HG02759 (cell line): ENCODE measurements around the gene SDF2.
"Not testable (repeated sequence)": the region's sequence is repeated elsewhere in the genome, so short reads cannot be mapped to it uniquely, and the experiment has no call there.

Experiments
- ATAC-seq: cut with Tn5 transposase; IDR thresholded peaks from one replicate; pipeline ENCODE4 v1.9.1; 2021; ENCODE audit warnings: mild to moderate bottlenecking, moderate library complexity; ENCODE audit not compliant: unreplicated experiment

Gene SDF2

GRCh38 chr17:28635506-28635905 lies 26.2 kb downstream of the SDF2 start:
- no peak for ATAC-seq

- ATAC-seq: no peak
These were observed 27.4 kb downstream of the SDF2 start for GRCh38 chr17:28634206-28634865.

DNA sequence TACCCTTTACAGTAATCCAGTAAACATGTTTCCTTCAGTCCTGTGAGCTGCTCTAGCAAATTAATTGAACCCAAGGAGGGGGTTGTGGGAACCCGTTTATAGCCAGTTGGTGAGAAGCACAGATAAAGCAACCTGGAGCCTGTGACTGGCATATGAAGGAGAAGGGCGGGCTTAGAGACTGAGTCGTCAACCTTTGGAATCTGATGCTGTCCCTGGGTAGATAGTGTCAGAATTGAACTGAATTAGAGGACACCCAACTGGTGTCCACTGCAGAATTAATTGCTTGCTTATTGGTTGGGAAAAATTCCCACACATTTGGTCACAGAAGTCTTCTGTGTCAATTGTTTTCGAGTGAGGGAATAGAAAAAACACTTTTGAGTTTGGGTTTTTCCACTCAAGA lies 34.9 kb downstream of the SDF2 start:
- ATAC-seq: no peak

GRCh38 chr17:28624148-28624547 lies 37.6 kb downstream of the SDF2 start:
- no peak for ATAC-seq

GRCh38 chr17:28623696-28624095 lies 38.0 kb downstream of the SDF2 start:
- ATAC-seq: no peak

DNA sequence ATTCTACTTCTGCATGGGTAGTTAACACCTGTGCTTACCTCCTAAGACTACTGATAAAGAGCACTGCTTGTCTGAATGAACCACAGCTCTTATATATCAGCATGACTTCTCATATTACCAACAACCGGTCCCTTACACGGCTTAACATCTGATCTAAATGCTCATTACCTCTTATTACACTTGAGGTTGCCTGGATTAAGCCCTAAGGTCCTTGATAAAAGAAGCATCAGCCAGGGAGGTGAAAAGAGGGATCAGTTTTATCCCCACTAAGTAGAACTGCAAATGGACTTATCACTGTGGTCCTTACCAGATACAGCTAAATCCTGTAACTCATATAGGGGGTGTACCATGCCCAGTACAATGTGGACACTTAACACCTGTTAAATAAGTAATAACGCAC lies 39.5 kb downstream of the SDF2 start:
- no peak for ATAC-seq

- ATAC-seq: no peak
These were observed 41.7 kb downstream of the SDF2 start for GRCh38 chr17:28620010-28620409.

GRCh38 chr17:28618464-28618863 lies 43.2 kb downstream of the SDF2 start:
- no peak for ATAC-seq

DNA sequence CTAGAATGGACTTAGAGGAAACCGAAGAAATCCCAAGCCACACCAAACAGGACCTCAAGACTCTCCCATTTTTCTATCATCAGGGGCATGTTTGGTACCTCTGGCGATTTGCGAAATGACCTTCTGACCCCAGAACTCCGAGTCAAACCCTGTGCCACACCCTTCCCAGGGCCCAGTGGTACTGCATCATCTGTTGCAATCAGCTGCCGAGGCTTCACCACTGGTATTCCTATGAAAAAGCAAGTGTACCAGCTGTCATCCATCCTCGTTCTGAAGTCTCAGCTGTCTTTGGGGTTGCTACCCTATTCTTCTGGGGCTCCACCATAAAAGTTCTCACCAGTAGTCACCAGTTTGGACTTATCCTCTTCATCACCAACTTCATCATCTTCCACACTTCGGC lies 45.4 kb downstream of the SDF2 start:
- no peak for ATAC-seq

DNA sequence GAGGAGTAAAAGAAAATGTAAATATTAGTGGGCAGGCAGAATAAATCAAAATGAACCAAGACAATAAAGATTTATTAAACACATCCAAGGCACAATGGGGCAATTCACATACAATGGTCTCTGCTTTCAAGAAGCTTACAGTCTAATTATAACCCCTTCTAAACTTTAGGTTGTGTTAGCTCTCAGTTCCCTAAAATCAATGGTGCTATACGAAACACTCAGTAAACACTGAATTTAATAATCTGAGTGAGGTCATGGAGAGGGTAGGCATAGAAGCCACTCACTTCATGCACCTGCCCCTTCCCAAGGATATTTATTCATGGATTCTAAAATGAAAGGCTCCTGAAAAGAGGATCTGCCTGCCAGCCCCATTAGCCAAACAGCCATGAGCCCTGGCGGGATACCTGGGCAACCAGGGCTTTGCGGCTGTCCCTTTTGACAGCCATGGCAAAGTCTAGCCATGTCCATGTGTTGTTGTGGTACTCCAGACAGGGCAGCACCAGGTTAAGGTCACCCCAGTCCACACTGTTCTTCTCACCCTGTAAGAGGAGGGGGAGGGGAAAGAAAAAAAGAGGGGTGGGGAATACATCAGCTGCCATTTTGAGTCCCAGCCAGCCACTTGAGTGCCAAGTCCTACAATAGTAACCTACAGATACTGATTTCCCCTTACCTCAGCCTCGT lies 46.3 kb downstream of the SDF2 start:
- ATAC-seq: no peak

- no peak for ATAC-seq
These were observed 47.8 kb downstream of the SDF2 start, which contains the start of gene RSKR for GRCh38 chr17:28613931-28614381. Gene RSKR, minus strand, starts transcription at chr17:28614185. Its CDS starts 24 bp downstream, at chr17:28614161.

DNA sequence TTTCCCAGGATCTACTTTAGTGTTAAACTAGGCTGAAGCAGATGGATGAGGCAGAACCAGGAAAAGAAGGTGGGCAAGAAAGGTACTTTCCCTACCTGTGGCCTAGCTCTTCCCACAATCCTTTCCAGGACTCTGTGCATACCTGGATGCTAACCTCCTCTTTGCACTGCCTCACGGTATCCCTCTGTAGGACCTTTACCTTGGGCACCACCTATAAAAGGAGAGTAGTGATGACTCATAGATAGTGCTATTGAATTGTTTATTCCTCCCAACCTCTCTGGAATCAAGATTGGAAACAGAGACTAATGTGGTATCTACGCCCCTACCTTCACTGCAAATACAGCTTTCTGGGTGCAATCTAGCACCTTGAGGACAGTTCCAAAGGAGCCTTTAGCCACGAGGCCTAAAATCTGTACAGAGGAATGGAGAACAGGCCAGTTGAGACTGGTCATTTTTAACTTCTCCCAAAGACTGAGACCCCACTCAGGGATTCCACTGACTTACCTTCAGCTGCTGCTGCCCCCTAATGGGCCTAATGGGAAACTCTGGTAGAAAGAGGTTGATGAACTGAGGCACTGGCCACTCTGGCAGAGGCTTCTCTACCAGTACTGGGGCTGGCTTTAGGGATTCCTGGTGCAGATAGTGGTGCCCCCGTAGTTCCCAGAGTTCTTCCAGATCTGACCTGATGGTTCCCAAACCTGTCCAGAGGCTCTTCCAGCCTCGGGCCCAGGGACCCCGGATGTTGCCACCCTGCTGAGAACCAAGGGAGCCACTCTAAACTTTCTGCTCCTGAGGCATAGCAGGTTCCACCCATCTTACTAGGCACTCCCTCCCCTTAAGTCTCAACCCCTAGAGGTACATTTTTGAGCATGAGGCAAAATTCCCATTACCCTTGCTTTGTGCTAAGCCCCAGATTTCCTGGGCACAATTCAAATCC lies 48.5 kb downstream of the SDF2 start:
- no peak for ATAC-seq

- no peak for ATAC-seq
These were observed 49.2 kb downstream of the SDF2 start for GRCh38 chr17:28612531-28612930.

GRCh38 chr17:28610376-28610775 lies 51.3 kb downstream of the SDF2 start:
- ATAC-seq: no peak

DNA sequence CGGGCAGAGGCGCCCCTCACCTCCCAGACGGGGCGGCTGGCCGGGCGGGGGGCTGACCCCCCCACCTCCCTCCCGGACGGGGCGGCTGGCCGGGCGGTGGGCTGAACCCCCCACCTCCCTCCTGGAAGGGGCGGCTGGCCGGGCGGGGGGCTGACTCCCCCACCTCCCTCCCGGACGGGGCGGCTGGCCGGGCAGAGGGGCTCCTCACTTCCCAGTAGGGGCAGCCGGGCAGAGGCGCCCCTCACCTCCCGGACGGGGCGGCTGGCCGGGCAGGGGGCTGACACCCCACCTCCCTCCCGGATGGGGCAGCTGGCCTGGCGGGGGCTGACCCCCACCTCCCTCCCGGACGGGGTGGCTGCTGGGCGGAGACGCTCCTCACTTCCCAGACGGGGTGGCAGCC lies 57.7 kb downstream of the SDF2 start:
- ATAC-seq: not testable (repeated sequence)

DNA sequence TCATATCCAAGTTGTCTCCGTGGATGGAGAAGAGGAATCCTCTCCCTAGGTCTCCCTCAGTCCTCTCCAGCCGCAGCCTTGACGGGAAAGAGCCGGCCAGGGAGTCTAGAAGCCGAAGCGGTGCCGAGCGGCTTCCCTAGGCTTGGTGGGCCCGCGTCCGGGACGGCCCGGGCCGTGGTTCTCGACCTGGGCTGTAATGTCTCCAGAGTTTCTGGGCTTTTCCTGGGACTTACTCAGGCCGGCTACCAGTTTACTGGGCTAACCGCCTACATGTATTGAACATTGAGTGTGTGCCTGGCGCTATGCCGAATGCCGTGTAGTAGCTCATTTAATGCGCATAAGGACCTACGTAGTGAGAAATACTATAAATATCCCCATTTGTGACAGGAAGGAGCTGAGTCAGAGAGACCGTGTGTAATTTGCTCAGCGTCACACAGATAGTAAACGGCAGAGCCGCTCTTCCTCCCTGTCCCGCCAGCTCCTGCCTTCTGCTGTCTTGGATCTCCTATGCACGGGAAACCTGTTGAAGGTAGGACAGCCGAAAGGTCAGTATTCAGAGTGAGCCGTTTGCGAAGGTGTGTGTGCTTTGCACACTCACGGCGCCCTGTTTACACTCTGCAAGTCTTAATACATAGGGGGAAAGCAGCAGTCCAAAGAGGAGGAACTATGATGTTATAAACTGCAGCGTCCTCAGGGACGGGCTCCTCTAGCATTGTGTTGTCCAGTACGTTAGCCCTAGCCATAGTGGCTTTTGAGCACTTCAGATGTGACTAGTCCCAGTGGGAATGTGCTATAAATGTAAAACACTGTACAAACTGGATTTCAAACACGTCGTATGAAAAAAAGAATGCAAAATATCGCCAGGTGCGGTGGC lies 62.2 kb downstream of the SDF2 start:
- peak; percentile 40 for ATAC-seq

DNA sequence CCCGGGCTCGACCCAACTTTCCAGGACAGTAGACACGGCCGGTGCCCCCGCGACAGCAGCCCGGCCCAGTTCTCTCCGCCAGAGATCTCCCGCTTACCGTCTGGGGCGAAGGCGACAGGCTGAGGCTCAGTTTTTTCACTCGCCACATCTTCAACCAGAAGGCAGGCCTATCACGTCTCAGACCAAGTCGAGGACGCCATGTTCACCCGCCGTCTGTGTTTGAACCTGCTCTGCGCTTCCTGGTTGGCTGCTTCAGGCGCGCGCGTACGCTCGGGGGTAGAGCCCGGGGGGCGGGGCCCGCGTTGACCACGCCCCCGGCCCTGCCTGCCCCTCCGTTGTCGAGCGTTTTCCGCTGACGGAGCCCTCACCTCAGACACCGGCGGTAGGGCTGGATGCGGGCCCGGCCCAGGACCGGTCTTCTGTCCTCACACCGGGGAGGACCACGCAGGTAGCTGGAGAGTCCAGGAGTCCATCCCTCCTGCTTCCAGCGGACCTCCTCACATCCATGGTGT lies 62.9 kb downstream of the SDF2 start, which contains the start of gene SPAG5:
Gene SPAG5, minus strand, starts transcription at position 227 of the 512 bp plus-strand sequence. Its CDS starts 79 bp downstream, at position 148.
- ATAC-seq: peak; percentile 89

DNA sequence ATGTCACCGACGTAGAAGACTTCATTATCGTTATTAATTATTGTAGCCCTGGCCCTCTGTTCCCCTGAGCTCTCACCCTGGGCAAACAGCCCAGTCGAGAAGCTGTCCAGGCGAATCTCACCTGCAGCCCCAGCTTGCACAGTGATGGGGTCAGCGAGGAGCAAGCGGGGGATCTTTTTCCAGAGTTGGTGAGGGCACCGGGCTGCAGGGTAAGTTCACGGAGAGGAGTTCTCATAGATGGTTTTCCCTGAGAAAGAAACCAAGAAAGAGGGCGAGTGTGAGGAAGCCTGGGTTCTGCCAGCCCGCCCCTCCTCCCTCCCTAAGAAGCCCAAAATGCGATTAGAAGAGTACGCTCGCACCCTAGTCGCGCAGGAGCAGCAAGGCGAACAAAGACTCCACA lies 63.3 kb downstream of the SDF2 start:
- ATAC-seq: no peak
